Ishikawa (cell line): ENCODE results near the gene TPGS2.
A peak's percentile ranks its signal among the peaks of the same experiment; 100 is the strongest.

Experiments used
- MAX ChIP-seq: IDR thresholded peaks from 2 replicates; pipeline ENCODE4 v1.6.1; 2012
- TAF1 ChIP-seq: IDR thresholded peaks from 2 replicates; pipeline ENCODE4 v1.6.1; 2012; ENCODE audit warnings: low read depth, mild to moderate bottlenecking
- USF1 ChIP-seq: IDR thresholded peaks from 2 replicates; pipeline ENCODE4 v1.6.1; 2012

GRCh38 chr18:36828157-36828629, 609 bp downstream of the TPGS2 start:
- TF ChIP-seq USF1 (no peak), TAF1 (peak; percentile 48; the same call in 1 of the 2 replicates), MAX (no peak)
